Measurements from ENCODE around the gene FBXO4.

DNA sequence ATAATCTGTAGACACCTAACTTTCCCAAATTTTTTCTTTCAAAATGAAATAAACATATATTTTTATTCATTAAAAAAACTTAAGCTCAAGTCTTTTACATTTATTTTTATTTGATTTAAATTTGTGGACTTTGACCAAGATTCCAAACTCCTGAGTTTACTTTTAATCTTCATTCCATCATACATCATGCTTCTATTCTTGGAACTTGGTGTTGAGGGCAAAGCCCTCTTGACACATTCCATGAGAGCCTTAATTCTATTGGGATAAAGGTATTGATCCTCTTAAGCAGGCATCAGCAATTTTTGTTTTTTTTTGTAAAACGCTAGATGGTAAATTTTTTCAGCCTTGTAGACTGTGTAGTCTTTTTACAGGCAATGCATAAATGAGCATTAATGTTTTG lies 53.6 kb downstream of the FBXO4 start:
- TF ChIP-seq, protein P1, sequence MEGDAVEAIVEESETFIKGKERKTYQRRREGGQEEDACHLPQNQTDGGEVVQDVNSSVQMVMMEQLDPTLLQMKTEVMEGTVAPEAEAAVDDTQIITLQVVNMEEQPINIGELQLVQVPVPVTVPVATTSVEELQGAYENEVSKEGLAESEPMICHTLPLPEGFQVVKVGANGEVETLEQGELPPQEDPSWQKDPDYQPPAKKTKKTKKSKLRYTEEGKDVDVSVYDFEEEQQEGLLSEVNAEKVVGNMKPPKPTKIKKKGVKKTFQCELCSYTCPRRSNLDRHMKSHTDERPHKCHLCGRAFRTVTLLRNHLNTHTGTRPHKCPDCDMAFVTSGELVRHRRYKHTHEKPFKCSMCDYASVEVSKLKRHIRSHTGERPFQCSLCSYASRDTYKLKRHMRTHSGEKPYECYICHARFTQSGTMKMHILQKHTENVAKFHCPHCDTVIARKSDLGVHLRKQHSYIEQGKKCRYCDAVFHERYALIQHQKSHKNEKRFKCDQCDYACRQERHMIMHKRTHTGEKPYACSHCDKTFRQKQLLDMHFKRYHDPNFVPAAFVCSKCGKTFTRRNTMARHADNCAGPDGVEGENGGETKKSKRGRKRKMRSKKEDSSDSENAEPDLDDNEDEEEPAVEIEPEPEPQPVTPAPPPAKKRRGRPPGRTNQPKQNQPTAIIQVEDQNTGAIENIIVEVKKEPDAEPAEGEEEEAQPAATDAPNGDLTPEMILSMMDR (IDR thresholded peaks at IDR 0.05 in 4 of 5, conservative IDR thresholded peaks at IDR 0.05 in 1 of 5) = no peak
- no peak for TF ChIP-seq POLR2A (IDR thresholded peaks at IDR 0.05)

Measured in gastrocnemius medialis (tissue), 4 donors.